Measurements from ENCODE around the gene KBTBD4. TPM values are rescaled to one million over a fixed set of nuclear protein-coding genes. Genes with fewer than 3 reads are reported as not detected.

The KBTBD4 gene
- total and polyA plus RNA-seq, 2 of the 8 experiments (the other 6 are each of a cell fraction or from before 2014, with no cell fraction given), result 12.0 to 19.5 TPM

- H4K5ac ChIP-seq (ENCODE audit: insufficient read length, low read depth, low read length), result no peak overlapping the region
- no peaks in the 10 kb centered on the region; the same call in 1 of the 2 replicates for H3K23me2 ChIP-seq (ENCODE audit: low read depth, low read length)
- no peak overlapping the region for H2BK20ac ChIP-seq (ENCODE audit: low read length)
- no peaks in the 10 kb centered on the region; a peak in 2 of 7 replicates for H3K4me1 ChIP-seq (replicated peaks in 1 of 4; ENCODE audit: control insufficient read depth in 3 of 4, insufficient read depth in 4 of 4, low read length in 3 of 4)
- no peak overlapping the region for H3K14ac ChIP-seq (ENCODE audit: insufficient read length)
- no peak overlapping the region for H2BK120ac ChIP-seq (replicated peaks; ENCODE audit: low read depth, low read length)
- no peaks in the 10 kb centered on the region for H3K9me3 ChIP-seq (ENCODE audit: insufficient read depth in 2 of 2, low read depth in 1 of 2, low read length in 1 of 2)
- CTCF ChIA-PET (ENCODE audit: partially characterized antibody), result interaction anchor here (0.7 kb wide), 1 partner anchor 93 kb away, joined by 4 read pairs; no protein-coding TSS in a partner anchor
- H3K4me2 ChIP-seq (ENCODE audit: insufficient read depth in 1 of 2, low read depth in 2 of 2, low read length in 2 of 2), result no peak overlapping the region
- H2BK12ac ChIP-seq (ENCODE audit: low read depth, low read length), result no peak overlapping the region
- DNase-seq (ENCODE audit: low read depth in 1 of 2, low spot score in 2 of 2), result no peak
- H2AK5ac ChIP-seq (ENCODE audit: low read depth, low read length), result no peak overlapping the region
- POLR2A ChIA-PET (ENCODE audit: partially characterized antibody), result interaction anchor here (1.1 to 2.3 kb wide), 2 partner anchors 9 to 10 kb away, joined by 3 to 8 read pairs; no protein-coding TSS in a partner anchor
- no peaks in the 10 kb centered on the region for H3K27me3 ChIP-seq (replicated peaks in 1 of 4; ENCODE audit: control insufficient read depth in 3 of 4, extremely low read depth in 1 of 4, insufficient read depth in 3 of 4, low read length in 3 of 4)
- no peak overlapping the region for H3K9ac ChIP-seq (replicated peaks in 1 of 4; ENCODE audit: extremely low read depth in 1 of 4, low read depth in 3 of 4, low read length in 3 of 4)
- no peaks in the 10 kb centered on the region for H4K20me1 ChIP-seq (replicated peaks in 1 of 2; ENCODE audit: control insufficient read depth in 1 of 2, insufficient read depth in 2 of 2, low read length in 2 of 2)
- no peak overlapping the region for H3K4me3 ChIP-seq (ENCODE audit: extremely low read depth in 1 of 4, insufficient read depth in 2 of 4, low read depth in 3 of 4, low read length in 4 of 4)
- H3K4ac ChIP-seq (replicated peaks; ENCODE audit: insufficient read length, low read depth, low read length), result no peak overlapping the region
- no peak overlapping the region for H3K23ac ChIP-seq (ENCODE audit: insufficient read length)
- no peak for FAIRE-seq
- no peak overlapping the region for H4K8ac ChIP-seq (ENCODE audit: extremely low read depth, insufficient read depth, low read length)
- TF ChIP-seq CTCF (IDR thresholded peaks at IDR 0.05; ENCODE audit: control extremely low read depth in 1 of 3, insufficient read depth in 1 of 3, low read depth in 1 of 3, low read length in 3 of 3) (no peak), YY1 (IDR thresholded peaks at IDR 0.05; ENCODE audit: low read depth, low read length) (no peak), NRF1 (IDR thresholded peaks at IDR 0.05; ENCODE audit: low read depth, low read length) (no peak), GTF2F1 (IDR thresholded peaks at IDR 0.05; ENCODE audit: borderline replicate concordance, low read depth, low read length) (no peak), GABPA (IDR thresholded peaks at IDR 0.05; ENCODE audit: borderline replicate concordance, insufficient read depth, low read length) (no peak), TAF1 (IDR thresholded peaks at IDR 0.05; ENCODE audit: low read depth, low read length) (no peak), MAX (IDR thresholded peaks at IDR 0.05) (no peak), SUZ12 (IDR thresholded peaks at IDR 0.05; ENCODE audit: low read length) (no peak), E2F6 (IDR thresholded peaks at IDR 0.05) (no peak)
- H3K79me2 ChIP-seq (ENCODE audit: control insufficient read depth in 1 of 2, insufficient read depth in 2 of 2, low read length in 2 of 2), result no peaks in the 10 kb centered on the region
- H3K18ac ChIP-seq (ENCODE audit: extremely low read depth, low read length), result no peak overlapping the region
- H3K27ac ChIP-seq (ENCODE audit: low read depth, low read length), result no peak overlapping the region
- no peaks in the 10 kb centered on the region for H3K79me1 ChIP-seq (ENCODE audit: low read depth, low read length)
- no peaks in the 10 kb centered on the region for H3K36me3 ChIP-seq (ENCODE audit: control insufficient read depth in 2 of 4, insufficient read depth in 4 of 4, low read length in 3 of 4)
- H4K91ac ChIP-seq (replicated peaks; ENCODE audit: insufficient read length, low read length), result no peak overlapping the region
- H2BK5ac ChIP-seq (ENCODE audit: low read depth, low read length), result no peak overlapping the region
- H2AFZ ChIP-seq (ENCODE audit: low read length), result no peak overlapping the region
- WGBS, 2 experiments (ENCODE audit: extremely low coverage in 1 of 2, insufficient coverage in 1 of 2, insufficient read length in 1 of 2, insufficient replicate concordance in 2 of 2, low coverage in 1 of 2, low lambda C conversion rate in 2 of 2, missing lambda C conversion rate in 1 of 2), result 86% methylated on average over 4 of the region's 4 CpGs; no CpG with 5 or more reads in 1 of the 2 experiments
- H3K56ac ChIP-seq (replicated peaks; ENCODE audit: insufficient read length, low read depth, low read length), result no peak overlapping the region
- H2BK15ac ChIP-seq (ENCODE audit: low read length), result no peak overlapping the region
These were observed 24.5 kb upstream of the KBTBD4 start for GRCh38 chr11:47603295-47603694.
